SK-N-SH treated with all-trans-retinoic acid at 6 μM for 48 hours (cell line): ENCODE results near the gene KCNB1.

Experiments used
- ISL1 ChIP-seq: fragments of 250-450 bp; sonication (Bioruptor Pico); IDR thresholded peaks from 2 replicates; pipeline ENCODE4 v2.1.2; 2022; ENCODE audit warnings: mild to moderate bottlenecking, moderate library complexity
- SNAI2 ChIP-seq: fragments of 250-450 bp; sonication (Bioruptor Pico); IDR thresholded peaks from 2 replicates; pipeline ENCODE4 v1.5.0; 2020; ENCODE audit warnings: mild to moderate bottlenecking, moderate library complexity
- TCF4 ChIP-seq: fragments of 250-450 bp; sonication (Bioruptor Pico); IDR thresholded peaks from 2 replicates; pipeline ENCODE4 v1.8.0; 2021; ENCODE audit warnings: mild to moderate bottlenecking, moderate library complexity, borderline replicate concordance
- TOX ChIP-seq: fragments of 250-450 bp; sonication (Bioruptor Pico); IDR thresholded peaks from 2 replicates; pipeline ENCODE4 v1.8.0; 2021; ENCODE audit warnings: mild to moderate bottlenecking, moderate library complexity, borderline replicate concordance
- ZFP3 ChIP-seq: fragments of 250-450 bp; sonication (Bioruptor Pico); IDR thresholded peaks from 2 replicates; pipeline ENCODE4 v1.5.0; 2020; ENCODE audit warnings: mild to moderate bottlenecking, moderate library complexity
- ZNF565 ChIP-seq: fragments of 450-650 bp; formaldehyde crosslinking; conservative IDR thresholded peaks from 2 replicates; pipeline ENCODE4 v1.5.0; 2020; ENCODE audit warnings: low read depth, mild to moderate bottlenecking, moderate library complexity
- TF ChIP-seq, protein P1 (sequence below): fragments of 250-450 bp; sonication (Bioruptor Pico); IDR thresholded peaks from 2 replicates; pipeline ENCODE4 v1.8.0; 2021; ENCODE audit warnings: low read depth, mild to moderate bottlenecking, moderate library complexity, borderline replicate concordance
- TF ChIP-seq, protein P2 (sequence below): fragments of 250-450 bp; sonication (Bioruptor Pico); IDR thresholded peaks from 2 replicates; pipeline ENCODE4 v1.5.0; 2020; ENCODE audit warnings: mild to moderate bottlenecking, moderate library complexity

DNA sequence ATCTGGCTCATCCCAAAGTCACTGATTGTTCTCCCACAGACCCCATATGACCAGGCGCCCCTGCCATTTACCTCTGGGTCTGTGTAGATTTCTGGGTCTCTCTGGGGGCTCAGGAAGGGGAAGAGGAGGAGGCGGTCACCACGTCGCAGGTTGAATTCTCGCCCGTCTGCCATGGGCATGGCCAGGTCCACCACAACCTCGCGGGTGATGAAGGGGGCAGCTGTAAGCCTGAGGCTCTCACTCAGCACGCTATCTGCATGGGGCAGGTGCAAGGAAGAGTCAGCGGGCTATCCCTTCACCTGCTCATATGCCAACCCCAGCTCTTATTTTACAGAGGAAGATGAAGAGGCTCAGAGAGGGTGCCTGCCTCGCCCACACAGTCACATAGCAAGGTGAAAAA, 30.5 kb upstream of the KCNB1 start:
- TF ChIP-seq ISL1 (CRISPR knock-in tag) (no peak), ZFP3 (no peak), SNAI2 (CRISPR knock-in tag) (no peak), TOX (no peak), TCF4 (no peak), ZNF565 (CRISPR knock-in tag) (no peak)
- TF ChIP-seq, protein P1, sequence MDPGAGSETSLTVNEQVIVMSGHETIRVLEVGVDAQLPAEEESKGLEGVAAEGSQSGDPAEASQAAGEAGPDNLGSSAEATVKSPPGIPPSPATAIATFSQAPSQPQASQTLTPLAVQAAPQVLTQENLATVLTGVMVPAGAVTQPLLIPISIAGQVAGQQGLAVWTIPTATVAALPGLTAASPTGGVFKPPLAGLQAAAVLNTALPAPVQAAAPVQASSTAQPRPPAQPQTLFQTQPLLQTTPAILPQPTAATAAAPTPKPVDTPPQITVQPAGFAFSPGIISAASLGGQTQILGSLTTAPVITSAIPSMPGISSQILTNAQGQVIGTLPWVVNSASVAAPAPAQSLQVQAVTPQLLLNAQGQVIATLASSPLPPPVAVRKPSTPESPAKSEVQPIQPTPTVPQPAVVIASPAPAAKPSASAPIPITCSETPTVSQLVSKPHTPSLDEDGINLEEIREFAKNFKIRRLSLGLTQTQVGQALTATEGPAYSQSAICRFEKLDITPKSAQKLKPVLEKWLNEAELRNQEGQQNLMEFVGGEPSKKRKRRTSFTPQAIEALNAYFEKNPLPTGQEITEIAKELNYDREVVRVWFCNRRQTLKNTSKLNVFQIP: no peak
- TF ChIP-seq, protein P2, sequence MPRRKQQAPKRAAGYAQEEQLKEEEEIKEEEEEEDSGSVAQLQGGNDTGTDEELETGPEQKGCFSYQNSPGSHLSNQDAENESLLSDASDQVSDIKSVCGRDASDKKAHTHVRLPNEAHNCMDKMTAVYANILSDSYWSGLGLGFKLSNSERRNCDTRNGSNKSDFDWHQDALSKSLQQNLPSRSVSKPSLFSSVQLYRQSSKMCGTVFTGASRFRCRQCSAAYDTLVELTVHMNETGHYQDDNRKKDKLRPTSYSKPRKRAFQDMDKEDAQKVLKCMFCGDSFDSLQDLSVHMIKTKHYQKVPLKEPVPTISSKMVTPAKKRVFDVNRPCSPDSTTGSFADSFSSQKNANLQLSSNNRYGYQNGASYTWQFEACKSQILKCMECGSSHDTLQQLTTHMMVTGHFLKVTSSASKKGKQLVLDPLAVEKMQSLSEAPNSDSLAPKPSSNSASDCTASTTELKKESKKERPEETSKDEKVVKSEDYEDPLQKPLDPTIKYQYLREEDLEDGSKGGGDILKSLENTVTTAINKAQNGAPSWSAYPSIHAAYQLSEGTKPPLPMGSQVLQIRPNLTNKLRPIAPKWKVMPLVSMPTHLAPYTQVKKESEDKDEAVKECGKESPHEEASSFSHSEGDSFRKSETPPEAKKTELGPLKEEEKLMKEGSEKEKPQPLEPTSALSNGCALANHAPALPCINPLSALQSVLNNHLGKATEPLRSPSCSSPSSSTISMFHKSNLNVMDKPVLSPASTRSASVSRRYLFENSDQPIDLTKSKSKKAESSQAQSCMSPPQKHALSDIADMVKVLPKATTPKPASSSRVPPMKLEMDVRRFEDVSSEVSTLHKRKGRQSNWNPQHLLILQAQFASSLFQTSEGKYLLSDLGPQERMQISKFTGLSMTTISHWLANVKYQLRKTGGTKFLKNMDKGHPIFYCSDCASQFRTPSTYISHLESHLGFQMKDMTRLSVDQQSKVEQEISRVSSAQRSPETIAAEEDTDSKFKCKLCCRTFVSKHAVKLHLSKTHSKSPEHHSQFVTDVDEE (CRISPR knock-in tag): no peak
